GM12801 (cell line): ENCODE results near the gene CDC42SE1.

Experiments
- TF ChIP-seq, protein P1 (sequence below): IDR thresholded peaks from one replicate; pipeline ENCODE4 v1.5.1; 2011; ENCODE audit warnings: control low read depth; ENCODE audit not compliant: insufficient read length; ENCODE audit errors: extremely low read depth

CDC42SE1 gene

DNA sequence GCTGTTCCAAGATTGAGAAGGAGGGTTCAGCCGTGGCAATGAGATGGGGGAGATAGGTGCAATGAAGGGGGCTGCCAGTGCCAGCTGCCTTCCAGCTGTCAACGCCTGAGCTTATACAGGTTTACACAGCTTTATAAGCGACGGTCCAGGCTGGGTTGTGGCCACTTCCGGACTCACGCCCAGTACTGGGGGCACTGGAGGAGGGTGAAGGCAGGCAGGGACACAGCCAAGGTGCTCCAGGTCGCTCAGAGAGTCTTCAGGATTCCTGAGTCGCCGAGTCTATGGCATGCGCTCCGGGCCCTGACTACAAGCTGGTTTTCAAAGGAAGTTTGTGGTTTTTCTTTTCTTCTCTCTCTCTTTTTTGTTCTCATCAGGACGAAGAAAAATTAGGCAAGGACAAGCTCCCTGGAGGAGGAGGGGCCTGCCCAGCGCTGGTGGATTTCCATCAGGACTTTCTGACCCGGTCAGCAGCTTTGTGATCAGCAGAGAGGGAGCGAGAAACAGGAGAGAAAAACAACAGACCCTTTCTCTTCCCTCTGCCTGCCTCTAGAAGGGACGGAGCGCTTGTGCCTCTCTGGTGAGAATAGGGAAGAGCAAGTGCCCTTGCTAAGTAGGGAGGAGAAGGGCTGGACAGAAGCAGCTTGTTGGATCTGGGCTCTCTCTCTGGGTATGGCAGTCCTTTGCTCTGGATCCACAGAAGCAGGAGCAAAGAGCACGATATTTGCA lies 52.9 kb downstream of the CDC42SE1 start, which contains the start of gene MINDY1:
MINDY1 (minus strand) TSS at position 576 of the 726 bp plus-strand sequence. CDS start 4,285 bp downstream, outside the sequence.
- TF ChIP-seq, protein P1, sequence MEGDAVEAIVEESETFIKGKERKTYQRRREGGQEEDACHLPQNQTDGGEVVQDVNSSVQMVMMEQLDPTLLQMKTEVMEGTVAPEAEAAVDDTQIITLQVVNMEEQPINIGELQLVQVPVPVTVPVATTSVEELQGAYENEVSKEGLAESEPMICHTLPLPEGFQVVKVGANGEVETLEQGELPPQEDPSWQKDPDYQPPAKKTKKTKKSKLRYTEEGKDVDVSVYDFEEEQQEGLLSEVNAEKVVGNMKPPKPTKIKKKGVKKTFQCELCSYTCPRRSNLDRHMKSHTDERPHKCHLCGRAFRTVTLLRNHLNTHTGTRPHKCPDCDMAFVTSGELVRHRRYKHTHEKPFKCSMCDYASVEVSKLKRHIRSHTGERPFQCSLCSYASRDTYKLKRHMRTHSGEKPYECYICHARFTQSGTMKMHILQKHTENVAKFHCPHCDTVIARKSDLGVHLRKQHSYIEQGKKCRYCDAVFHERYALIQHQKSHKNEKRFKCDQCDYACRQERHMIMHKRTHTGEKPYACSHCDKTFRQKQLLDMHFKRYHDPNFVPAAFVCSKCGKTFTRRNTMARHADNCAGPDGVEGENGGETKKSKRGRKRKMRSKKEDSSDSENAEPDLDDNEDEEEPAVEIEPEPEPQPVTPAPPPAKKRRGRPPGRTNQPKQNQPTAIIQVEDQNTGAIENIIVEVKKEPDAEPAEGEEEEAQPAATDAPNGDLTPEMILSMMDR = no peak

DNA sequence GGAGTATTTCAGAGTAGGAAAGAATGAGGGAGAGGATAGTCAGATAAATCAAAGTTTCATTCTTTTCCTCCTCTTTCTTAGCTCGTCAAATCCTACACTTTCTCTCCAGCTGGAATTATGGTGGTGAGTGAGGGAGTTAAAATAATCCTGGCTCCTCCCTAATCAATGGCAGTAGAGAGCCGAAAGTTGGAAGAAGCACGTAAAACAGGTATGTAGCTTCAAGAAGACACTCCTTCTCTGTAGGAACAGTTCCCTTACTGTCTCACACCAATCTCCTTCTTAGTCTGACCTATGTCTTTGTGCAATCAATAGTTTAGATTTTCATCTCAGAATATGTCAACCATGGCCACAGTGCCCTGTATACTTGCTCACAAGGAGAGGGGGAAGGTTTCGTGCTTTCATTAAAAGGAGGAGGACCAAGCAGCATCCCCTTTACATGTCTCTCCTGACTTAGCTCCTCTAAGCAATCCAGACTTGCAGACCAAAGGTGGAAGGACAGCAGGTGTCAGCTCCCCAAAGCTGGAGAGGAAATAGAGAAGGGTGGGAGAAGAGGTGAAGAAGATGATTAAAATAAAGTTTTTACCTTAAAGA lies 53.6 kb downstream of the CDC42SE1 start:
- TF ChIP-seq, protein P1 = no peak

DNA sequence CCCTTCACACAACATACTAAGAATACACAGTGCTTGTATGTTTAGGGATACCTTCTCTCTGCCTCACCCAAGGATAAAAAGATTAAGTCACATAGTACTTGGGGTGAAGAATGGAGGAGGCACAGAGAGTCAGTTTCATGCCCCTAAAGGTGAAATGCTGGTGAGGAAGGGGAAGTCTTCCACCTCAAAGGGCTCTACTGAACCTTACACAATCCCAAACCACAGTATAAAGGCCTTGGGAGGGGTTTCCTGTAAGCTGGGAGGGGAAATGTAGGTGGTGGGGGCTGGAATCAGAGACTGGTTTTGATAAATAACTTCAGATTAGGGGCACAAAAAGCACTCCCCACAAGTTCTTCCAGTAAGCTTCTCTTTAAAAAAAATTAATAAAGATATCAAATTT lies 56.2 kb downstream of the CDC42SE1 start:
- TF ChIP-seq, protein P1 = no peak

DNA sequence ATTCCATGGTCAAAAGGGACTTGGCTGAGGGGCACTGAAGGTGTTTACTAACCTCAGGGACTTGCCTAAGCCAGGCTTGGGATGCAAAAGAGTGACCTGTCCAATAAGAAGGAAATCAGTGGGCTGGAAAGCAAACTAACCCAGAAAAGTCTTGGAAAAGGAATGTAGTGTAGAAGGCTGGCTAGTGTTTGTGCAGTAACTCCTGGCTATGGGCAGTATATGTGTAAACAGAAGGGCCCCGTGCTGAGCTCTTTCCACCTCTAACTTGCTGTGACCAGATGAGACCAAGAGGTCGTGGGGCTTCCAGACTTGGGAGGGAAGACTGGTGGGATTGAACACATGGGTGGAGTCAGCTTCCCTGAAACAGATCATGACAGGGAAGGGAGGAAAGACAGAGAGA lies 56.8 kb downstream of the CDC42SE1 start:
- TF ChIP-seq, protein P1 = no peak

DNA sequence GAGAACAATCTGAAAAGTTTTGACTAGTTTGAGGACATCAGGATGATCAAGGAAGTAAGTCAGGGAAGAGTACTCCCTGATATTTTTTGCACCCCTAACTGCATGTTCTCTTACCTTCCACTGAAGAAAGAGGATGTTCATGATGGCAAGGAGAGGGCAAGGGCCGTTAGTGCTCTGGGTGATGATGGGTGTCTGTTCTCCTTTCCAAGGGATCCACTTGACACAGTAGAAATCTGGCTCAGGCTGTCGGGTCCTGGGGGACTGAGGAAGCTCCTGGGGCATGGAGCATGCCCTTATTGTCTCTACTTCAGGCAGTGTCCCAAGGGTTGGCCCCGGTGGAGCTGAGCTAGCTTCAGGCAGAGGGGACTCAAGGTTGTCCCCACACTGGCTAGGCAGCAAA lies 57.4 kb downstream of the CDC42SE1 start:
- TF ChIP-seq, protein P1 = no peak

DNA sequence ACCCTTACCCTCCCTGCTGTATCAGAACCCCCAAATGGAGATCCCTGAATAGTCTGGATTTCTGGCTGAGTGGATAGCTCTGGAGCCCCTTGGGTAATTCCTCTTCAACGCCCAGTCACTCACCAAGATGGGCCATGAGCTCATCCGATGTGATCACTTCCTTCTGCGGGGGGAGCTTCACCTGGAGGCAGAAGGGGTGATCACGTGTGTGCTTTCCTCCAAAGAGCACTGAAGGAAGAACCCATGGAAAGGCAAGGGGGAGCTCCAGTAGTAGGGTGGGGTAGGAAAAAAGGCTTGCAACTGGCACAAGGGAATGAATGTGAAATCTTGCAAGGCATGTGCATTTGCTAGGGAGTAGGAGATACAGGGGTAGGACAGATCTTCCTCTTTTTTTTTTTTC lies 57.8 kb downstream of the CDC42SE1 start:
- TF ChIP-seq, protein P1 = no peak
